ENCODE data around the gene ACE.

DNA sequence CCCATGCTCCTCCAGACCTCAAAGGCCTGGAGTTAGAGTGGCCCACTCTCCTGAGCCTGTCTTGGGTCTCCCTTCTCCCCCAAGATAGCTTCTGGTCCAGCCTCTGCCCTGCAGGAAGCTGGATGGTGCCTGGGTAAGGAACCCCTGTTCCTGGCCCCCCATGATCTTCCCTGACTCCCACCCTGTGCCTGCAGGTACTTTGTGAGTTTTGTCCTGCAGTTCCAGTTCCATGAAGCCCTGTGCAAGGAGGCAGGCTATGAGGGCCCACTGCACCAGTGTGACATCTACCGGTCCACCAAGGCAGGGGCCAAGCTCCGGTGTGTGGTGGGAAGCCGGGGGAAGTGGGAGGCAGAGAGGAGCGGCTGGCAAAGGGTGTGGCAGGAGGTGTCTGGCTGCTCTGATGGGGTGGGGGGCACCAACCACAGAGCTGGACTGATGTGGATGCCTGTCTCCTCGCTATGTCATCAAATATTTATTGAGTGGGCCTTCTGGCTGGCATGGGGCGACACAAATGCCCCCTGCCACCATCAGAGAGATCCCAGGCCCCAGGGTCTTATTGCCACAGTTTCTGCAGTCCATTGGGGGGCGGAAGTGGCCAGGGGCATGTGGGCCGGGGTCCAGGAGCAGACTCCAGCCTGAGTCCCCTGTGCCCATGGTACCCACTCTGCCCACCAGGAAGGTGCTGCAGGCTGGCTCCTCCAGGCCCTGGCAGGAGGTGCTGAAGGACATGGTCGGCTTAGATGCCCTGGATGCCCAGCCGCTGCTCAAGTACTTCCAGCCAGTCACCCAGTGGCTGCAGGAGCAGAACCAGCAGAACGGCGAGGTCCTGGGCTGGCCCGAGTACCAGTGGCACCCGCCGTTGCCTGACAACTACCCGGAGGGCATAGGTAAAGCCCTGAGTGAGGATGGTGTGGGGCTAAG lies 7.1 kb downstream of the ACE start:
- TF ChIP-seq POLR2AphosphoS5 (IDR thresholded peaks at IDR 0.05): no peak
- TF ChIP-seq, protein P1, sequence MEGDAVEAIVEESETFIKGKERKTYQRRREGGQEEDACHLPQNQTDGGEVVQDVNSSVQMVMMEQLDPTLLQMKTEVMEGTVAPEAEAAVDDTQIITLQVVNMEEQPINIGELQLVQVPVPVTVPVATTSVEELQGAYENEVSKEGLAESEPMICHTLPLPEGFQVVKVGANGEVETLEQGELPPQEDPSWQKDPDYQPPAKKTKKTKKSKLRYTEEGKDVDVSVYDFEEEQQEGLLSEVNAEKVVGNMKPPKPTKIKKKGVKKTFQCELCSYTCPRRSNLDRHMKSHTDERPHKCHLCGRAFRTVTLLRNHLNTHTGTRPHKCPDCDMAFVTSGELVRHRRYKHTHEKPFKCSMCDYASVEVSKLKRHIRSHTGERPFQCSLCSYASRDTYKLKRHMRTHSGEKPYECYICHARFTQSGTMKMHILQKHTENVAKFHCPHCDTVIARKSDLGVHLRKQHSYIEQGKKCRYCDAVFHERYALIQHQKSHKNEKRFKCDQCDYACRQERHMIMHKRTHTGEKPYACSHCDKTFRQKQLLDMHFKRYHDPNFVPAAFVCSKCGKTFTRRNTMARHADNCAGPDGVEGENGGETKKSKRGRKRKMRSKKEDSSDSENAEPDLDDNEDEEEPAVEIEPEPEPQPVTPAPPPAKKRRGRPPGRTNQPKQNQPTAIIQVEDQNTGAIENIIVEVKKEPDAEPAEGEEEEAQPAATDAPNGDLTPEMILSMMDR (IDR thresholded peaks at IDR 0.05): no peak
- no peak for TF ChIP-seq EP300 (IDR thresholded peaks at IDR 0.05)

Measured in gastroesophageal sphincter (tissue), 3 donors.